ENCODE measurements around the gene ATP2A3.

DNA sequence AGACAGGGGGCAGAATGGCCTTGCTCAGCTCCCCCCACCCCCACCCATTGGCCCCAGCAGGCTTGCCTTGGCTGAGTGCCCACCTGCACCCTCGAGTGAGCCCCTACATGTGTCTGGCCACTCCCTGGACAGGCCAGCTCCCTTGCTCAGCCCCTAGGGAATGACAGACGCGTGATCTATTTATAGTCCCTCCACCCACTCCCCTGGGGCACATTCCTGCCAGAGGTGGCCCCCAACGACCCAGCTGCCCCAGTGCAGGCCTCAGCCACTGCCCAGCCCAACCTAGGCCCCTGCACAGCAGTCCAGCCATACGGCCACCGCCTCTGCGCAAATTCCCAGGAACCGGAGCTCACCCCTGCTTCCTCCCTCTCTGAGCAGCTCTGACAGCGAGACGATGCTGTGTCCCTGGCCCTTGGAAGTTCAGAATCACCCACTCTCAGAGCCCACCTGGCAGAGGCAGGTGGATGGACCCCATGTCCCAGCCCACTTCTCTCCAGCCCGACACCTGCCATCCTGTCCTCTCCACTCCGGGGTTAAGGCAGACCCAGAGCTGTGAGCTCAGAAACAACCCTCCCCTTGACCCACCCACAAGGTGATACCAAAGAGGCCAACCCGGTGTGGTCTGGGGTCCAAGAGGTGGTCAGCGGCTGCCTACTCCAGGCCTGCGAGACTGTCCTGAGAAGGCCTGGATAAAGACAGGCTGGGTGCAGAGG, 36.5 kb downstream of the ATP2A3 start:
- TF ChIP-seq GATA2 (IDR thresholded peaks at IDR 0.05; ENCODE audit: low read depth, low read length) (no peak), GATA3 (IDR thresholded peaks at IDR 0.05; ENCODE audit: low read depth, low read length) (no peak)
